ENCODE measurements around the gene TBX1.

Gene TBX1

DNA sequence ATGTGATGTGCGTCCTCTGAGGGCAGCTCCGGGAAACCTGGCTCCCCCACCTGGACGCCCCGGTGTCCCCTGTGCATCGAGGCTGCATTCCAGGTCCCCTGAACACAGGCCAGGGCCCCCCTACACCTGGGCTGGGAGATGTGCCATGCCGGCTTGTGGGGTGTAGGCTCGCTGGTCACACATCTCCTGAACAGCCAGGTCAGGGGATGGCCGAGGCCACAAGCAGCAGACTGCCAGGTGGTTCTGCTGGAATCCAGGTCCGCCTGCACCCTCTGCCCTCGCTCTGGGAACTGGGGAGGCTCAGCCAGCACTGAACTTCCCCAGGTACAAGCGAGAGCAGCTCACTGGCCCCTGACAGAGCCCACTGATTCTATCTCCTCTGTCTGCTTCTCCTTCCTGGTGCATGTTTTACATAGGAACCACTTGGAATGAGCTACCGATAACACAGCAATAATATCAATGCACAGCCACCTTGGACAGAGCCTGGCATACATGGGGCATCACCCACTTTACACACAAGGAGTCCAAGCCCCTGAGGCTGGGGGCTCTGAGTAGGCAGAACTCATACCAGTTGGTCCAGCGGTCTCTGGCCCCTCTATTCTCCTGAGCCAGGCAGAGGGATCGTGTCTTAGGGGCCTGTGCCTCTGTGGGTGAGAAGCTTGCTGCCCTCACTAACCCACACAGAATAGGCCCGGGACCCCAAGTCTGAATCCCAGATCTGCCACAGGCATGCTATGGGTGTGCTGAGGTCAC lies 46.8 kb downstream of the TBX1 start:
- Histone ChIP-seq H3K27ac (ENCODE audit: low read depth, low read length) (no peak overlapping the region), H3K9me3 (ENCODE audit: control insufficient read depth, insufficient read depth, low read length) (no peaks in the 10 kb centered on the region), H3K27me3 (ENCODE audit: control insufficient read depth, insufficient read depth, low read length) (no peaks in the 10 kb centered on the region), H3K36me3 (ENCODE audit: control insufficient read depth, insufficient read depth, low read length) (no peaks in the 10 kb centered on the region), H3K4me3 (ENCODE audit: low read depth, low read length) (no peak overlapping the region), H3K4me1 (ENCODE audit: control insufficient read depth, insufficient read depth, low read length) (no peaks in the 10 kb centered on the region), H3K9ac (ENCODE audit: low read depth, low read length) (no peak overlapping the region)

DNA sequence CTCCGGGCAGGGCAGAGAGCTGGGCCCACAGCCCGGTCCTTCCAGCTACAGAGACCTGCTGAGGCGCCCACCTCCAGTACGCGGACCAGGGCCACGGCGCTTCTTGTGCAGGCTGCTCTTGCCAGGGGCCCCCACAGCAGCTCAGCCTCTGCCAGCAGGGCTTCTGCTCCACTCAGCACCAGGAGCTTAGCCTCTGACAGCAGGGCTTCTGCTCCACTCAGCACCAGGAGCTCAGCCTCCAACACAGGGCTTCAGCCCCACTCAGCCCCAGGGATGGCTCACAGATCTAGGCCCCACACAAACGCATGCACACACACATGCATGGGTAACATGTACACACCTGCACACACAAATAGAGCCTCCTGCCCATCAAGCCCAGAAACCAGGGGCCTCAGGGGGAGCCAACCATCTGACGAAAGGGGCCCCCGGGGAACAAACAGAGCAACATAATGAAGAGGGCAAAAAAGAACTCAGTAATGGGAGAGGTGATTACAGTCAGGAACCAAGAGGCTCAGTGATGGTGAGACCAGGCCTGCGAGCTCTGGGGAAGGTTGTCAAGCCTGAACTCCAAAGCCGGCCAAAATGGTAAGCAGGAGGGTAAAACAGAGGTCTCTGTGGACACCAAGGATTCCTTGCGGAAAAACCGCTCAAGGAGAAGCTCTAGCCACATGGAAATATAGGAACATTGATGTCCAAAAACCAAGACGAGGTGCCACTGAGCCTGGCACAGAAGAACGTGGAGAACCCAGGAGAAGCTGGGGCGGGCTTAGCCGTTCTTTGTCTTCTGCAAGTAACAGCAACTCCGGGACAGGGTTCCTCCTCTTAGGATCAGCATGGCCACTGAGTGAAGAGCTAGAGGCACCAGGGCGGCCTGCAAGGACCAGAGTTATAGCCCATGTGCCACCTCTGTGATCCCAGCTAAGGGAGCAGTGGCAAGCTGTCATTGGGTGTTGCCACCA lies 47.6 kb downstream of the TBX1 start:
- no peaks in the 10 kb centered on the region for H3K9me3 ChIP-seq (ENCODE audit: control insufficient read depth, insufficient read depth, low read length)
- no peak overlapping the region for H3K4me3 ChIP-seq (ENCODE audit: low read depth, low read length)
- no peak overlapping the region for H3K27ac ChIP-seq (ENCODE audit: low read depth, low read length)
- H3K9ac ChIP-seq (ENCODE audit: low read depth, low read length) = no peak overlapping the region
- H3K4me1 ChIP-seq (ENCODE audit: control insufficient read depth, insufficient read depth, low read length) = no peaks in the 10 kb centered on the region
- no peaks in the 10 kb centered on the region for H3K36me3 ChIP-seq (ENCODE audit: control insufficient read depth, insufficient read depth, low read length)
- no peaks in the 10 kb centered on the region for H3K27me3 ChIP-seq (ENCODE audit: control insufficient read depth, insufficient read depth, low read length)

DNA sequence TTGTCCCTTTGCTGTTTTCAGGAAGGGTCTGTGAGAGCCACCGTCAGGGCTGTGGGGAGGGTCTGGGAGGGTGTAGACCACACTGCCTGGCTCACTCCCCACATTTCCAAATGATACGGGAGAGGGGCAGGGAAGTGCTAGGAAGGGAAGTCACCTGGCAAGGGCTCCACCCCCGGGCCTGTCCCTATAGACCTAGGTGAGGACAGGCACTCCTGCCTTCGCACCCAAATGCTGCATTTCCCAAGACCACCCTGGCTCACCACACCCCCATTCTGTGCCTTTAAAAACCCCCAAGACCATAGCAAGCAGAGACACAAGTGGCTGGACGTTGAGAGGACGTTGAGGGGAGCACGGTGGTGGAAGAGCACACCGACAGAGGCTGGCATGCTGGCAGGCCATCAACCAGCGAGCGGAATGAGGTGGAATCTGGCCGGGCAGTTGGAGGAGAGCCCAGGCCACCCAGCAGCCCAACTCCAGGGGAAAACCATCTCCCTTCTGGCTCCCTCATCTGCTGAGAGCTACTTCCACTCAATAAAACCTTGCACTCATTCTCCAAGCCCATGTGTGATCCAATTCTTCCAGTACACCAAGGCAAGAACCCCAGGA lies 48.4 kb downstream of the TBX1 start:
- no peaks in the 10 kb centered on the region for H3K4me1 ChIP-seq (ENCODE audit: control insufficient read depth, insufficient read depth, low read length)
- H3K36me3 ChIP-seq (ENCODE audit: control insufficient read depth, insufficient read depth, low read length) = no peaks in the 10 kb centered on the region
- no peak overlapping the region for H3K4me3 ChIP-seq (ENCODE audit: low read depth, low read length)
- H3K9ac ChIP-seq (ENCODE audit: low read depth, low read length) = no peak overlapping the region
- H3K9me3 ChIP-seq (ENCODE audit: control insufficient read depth, insufficient read depth, low read length) = no peaks in the 10 kb centered on the region
- no peaks in the 10 kb centered on the region for H3K27me3 ChIP-seq (ENCODE audit: control insufficient read depth, insufficient read depth, low read length)
- H3K27ac ChIP-seq (ENCODE audit: low read depth, low read length) = no peak overlapping the region

DNA sequence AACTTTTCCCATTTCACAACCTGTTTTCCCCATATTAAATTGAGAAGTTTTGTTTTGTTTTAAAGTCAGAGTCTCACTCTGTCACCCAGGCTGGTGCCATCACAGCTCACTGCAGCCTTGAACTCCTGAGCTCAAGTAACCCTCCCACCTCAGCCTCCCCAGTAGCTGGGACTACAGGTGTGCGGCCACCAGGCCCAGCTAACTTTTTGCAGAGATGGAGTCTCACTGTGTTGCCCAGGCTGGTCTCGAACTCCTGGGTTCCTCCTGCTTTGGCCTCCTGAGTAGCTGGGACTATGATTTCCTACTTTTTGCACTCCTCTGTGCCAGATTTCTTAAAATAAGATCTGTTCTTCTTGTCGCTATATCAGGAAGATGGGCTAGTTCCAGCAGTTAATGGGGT lies 49.2 kb downstream of the TBX1 start:
- no peak overlapping the region for H3K9ac ChIP-seq (ENCODE audit: low read depth, low read length)
- no peaks in the 10 kb centered on the region for H3K4me1 ChIP-seq (ENCODE audit: control insufficient read depth, insufficient read depth, low read length)
- no peaks in the 10 kb centered on the region for H3K9me3 ChIP-seq (ENCODE audit: control insufficient read depth, insufficient read depth, low read length)

DNA sequence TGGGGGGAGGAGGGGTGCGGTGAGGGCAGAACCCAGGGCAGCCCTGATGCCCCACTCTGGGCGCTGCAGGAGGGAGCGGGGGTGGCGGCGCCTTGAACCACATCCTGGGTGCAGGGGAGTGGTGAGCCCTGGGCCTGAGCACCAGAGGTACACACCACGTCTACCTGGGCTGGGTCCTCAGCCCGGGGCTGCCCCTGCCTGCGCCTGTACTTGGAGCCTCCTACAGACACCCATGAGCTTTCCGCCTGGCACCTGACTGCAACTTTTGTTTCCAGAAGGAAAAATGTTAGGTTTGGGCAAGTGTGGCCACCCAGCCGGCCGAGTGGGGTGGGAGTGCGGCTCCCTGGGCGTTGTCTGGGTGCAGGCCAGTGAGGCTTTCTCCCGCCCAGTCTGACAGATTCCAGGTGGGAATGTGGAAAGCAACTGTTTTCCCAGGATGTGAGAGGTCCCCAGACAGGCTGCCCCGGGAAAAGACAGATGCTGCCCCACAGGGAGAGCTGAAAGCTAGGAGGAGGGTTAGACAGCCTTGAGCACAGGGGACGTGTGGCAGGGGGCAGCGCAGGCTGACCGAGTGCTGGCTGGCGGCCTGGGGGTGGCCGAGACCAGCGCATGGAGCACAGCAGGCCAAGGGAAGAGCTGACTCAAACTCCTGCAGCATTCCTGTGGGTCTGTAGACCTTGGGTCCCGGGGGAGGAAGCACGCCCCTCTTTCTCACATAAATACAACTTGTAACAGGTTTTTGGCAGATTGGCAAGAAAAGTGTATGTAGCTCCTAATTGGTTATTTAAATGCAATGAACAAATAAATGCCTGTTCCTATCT lies 50.0 kb downstream of the TBX1 start:
- H3K9ac ChIP-seq (ENCODE audit: low read depth, low read length) = no peak overlapping the region
- no peaks in the 10 kb centered on the region for H3K36me3 ChIP-seq (ENCODE audit: control insufficient read depth, insufficient read depth, low read length)
- no peak overlapping the region for H3K27ac ChIP-seq (ENCODE audit: low read depth, low read length)
- H3K4me3 ChIP-seq (ENCODE audit: low read depth, low read length) = no peak overlapping the region
- H3K27me3 ChIP-seq (ENCODE audit: control insufficient read depth, insufficient read depth, low read length) = no peaks in the 10 kb centered on the region
- no peaks in the 10 kb centered on the region for H3K9me3 ChIP-seq (ENCODE audit: control insufficient read depth, insufficient read depth, low read length)
- H3K4me1 ChIP-seq (ENCODE audit: control insufficient read depth, insufficient read depth, low read length) = no peaks in the 10 kb centered on the region

More for the DNA sequence above, 49.2 kb downstream of the TBX1 start:
- no peak overlapping the region for H3K4me3 ChIP-seq (ENCODE audit: low read depth, low read length)
- H3K27ac ChIP-seq (ENCODE audit: low read depth, low read length) = no peak overlapping the region
- H3K36me3 ChIP-seq (ENCODE audit: control insufficient read depth, insufficient read depth, low read length) = no peaks in the 10 kb centered on the region
- no peaks in the 10 kb centered on the region for H3K27me3 ChIP-seq (ENCODE audit: control insufficient read depth, insufficient read depth, low read length)

DNA sequence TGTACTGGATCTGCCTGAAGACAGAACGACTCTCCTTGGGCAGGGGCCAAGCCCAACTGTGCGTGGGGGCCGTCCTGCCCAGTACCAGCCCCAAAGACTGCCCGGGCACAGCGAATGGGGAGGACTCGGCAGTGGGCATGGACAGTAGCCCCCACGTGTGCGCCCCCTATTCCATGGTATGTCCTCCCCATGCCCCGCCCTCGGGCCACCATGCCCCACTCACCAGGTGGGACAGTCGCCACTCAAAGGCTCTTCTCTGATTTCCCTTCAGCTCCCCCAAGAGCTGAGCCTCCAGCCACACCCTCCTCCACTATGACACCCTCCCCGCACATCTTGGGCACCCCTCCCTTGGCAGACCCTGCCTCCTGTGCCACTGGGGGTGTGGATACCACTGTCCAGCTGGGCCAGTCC lies 50.6 kb downstream of the TBX1 start:
- Histone ChIP-seq H3K27me3 (ENCODE audit: control insufficient read depth, insufficient read depth, low read length) (no peaks in the 10 kb centered on the region), H3K27ac (ENCODE audit: low read depth, low read length) (no peak overlapping the region), H3K9me3 (ENCODE audit: control insufficient read depth, insufficient read depth, low read length) (no peaks in the 10 kb centered on the region), H3K36me3 (ENCODE audit: control insufficient read depth, insufficient read depth, low read length) (no peaks in the 10 kb centered on the region), H3K4me3 (ENCODE audit: low read depth, low read length) (no peak overlapping the region), H3K9ac (ENCODE audit: low read depth, low read length) (no peak overlapping the region), H3K4me1 (ENCODE audit: control insufficient read depth, insufficient read depth, low read length) (no peaks in the 10 kb centered on the region)

DNA sequence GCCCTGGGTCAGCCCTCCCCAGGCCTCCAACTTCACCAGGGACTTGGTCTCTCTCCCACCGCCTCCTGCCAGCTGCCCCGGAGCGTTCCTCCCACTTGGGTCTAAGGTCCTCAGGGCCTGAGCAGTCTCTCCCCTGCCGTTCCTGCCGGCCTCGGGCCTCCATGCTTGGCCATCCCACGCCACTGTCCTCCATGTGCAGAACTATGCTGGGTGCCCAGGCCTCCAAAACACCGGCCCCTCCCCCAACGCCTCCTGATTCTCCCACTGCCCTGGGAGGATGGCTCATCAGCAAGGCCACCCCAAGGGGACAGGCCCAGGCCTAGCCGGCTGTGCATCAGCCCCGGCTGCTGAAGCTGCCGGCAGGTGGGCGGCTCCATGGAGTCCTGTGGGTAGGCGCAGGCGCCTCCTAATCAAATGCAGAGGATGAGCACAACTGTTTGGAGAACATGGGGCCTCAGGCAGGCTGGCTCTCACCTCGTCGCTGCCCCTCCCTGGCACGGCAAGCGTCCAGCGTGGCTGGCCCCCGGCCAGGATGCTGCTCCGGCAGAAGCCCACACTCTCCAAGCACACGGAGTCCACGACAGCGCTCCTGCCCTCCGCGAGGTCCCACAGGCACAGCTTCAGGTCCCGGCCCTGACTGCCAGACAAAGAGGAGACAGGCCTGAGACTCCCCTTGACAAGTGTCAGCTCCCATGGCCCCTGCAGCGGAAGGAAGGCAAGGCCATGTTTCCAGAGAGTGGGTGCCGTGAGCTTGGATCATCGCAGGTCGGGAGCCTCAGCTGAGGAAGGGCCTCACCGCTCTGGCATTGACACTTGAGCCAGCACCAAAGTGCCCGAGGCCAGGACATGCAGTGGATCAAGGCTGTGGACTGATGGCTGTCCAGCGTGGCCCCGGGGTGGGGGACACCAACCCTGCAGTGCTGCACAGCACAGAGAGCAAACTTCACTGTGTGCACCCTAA lies 51.5 kb downstream of the TBX1 start:
- no peaks in the 10 kb centered on the region for H3K27me3 ChIP-seq (ENCODE audit: control insufficient read depth, insufficient read depth, low read length)
- H3K36me3 ChIP-seq (ENCODE audit: control insufficient read depth, insufficient read depth, low read length) = no peaks in the 10 kb centered on the region
- H3K9ac ChIP-seq (ENCODE audit: low read depth, low read length) = no peak overlapping the region
- H3K27ac ChIP-seq (ENCODE audit: low read depth, low read length) = no peak overlapping the region
- no peak overlapping the region for H3K4me3 ChIP-seq (ENCODE audit: low read depth, low read length)
- H3K4me1 ChIP-seq (ENCODE audit: control insufficient read depth, insufficient read depth, low read length) = no peaks in the 10 kb centered on the region
- H3K9me3 ChIP-seq (ENCODE audit: control insufficient read depth, insufficient read depth, low read length) = no peaks in the 10 kb centered on the region

DNA sequence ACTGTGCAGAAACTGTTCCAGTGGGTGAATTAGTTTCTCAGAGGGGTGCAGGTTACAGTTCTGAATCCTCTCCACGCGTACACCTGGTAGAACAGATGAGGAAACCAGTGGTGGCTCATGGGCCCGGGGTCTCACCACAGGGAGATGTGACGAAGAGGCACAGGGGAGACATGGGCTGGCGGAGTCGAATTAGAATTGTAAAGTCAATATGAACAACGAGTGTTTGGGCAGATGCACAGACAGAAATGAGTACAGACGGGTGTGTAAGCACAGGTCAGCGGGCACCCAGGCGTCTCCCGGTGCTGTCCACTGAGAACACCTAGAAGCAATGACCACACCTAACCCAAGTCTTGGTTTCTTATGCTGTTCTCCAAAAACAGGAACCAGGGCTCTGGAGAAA lies 52.3 kb downstream of the TBX1 start:
- Histone ChIP-seq H3K9ac (ENCODE audit: low read depth, low read length) (no peak overlapping the region), H3K4me3 (ENCODE audit: low read depth, low read length) (no peak overlapping the region), H3K4me1 (ENCODE audit: control insufficient read depth, insufficient read depth, low read length) (no peaks in the 10 kb centered on the region), H3K9me3 (ENCODE audit: control insufficient read depth, insufficient read depth, low read length) (no peaks in the 10 kb centered on the region), H3K36me3 (ENCODE audit: control insufficient read depth, insufficient read depth, low read length) (no peaks in the 10 kb centered on the region), H3K27me3 (ENCODE audit: control insufficient read depth, insufficient read depth, low read length) (no peaks in the 10 kb centered on the region), H3K27ac (ENCODE audit: low read depth, low read length) (no peak overlapping the region)

DNA sequence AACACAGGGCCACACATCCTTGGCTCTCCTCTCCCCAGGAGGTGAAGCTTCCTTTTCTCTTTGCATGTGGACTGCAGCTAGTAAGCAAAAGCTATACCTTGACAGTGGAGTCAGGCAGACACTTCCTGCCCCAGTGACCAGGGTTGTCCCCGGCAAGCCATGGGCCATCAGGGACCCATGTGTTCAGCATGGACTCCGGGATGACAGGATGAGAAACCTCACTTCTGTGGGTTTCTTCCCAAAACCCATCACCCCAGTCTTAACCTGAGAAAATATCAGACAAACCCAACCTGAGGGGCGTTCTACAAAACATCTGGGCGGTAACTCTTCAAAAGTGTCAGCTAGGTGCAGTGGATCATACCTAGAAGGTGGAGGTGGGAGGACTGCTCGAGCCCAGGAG lies 53.9 kb downstream of the TBX1 start:
- no peaks in the 10 kb centered on the region for H3K27me3 ChIP-seq (ENCODE audit: control insufficient read depth, insufficient read depth, low read length)
- H3K9me3 ChIP-seq (ENCODE audit: control insufficient read depth, insufficient read depth, low read length) = no peaks in the 10 kb centered on the region
- H3K27ac ChIP-seq (ENCODE audit: low read depth, low read length) = no peak overlapping the region
- H3K4me3 ChIP-seq (ENCODE audit: low read depth, low read length) = no peak overlapping the region
- no peak overlapping the region for H3K9ac ChIP-seq (ENCODE audit: low read depth, low read length)
- no peaks in the 10 kb centered on the region for H3K4me1 ChIP-seq (ENCODE audit: control insufficient read depth, insufficient read depth, low read length)
- H3K36me3 ChIP-seq (ENCODE audit: control insufficient read depth, insufficient read depth, low read length) = no peaks in the 10 kb centered on the region
